Medulla oblongata (tissue), 1 donor: ENCODE measurements around the gene PNPLA6.

Experiments
- DNase-seq: peaks from one replicate; pipeline ENCODE4 v3.0.0-alpha.2; 2015; ENCODE audit errors: extremely low spot score

The PNPLA6 gene

DNA sequence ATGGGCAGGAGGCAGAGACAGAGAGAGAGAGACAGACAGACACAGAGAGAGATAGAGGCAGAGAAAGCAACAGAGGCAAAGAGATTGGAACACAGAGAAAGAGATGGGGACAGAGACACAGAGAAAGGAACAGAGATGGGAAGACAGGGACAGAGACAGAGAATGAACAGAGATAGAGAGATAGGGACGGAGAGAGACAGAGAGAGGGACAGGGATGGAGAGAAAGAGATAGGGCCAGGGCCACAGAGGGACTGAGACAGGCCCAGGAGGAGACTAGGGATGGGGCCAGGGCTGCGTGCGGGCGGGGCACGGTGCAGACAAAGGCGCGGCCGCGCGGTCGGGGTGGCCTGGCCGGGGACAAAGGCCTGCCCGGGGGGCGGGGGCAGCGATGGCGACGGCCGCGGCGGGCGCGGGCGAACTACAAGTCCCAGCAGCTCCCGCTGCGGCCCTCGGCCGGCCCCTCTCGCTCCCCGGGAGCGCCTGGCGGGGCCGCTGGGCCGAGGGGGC is 19.8 kb upstream of the PNPLA6 start, which contains the start of gene ZNF358:
Gene ZNF358 (plus strand): TSS at position 459 of the 507 bp plus-strand sequence. CDS start 3,140 bp downstream, outside the sequence.
- peak; percentile 72 for DNase-seq

DNA sequence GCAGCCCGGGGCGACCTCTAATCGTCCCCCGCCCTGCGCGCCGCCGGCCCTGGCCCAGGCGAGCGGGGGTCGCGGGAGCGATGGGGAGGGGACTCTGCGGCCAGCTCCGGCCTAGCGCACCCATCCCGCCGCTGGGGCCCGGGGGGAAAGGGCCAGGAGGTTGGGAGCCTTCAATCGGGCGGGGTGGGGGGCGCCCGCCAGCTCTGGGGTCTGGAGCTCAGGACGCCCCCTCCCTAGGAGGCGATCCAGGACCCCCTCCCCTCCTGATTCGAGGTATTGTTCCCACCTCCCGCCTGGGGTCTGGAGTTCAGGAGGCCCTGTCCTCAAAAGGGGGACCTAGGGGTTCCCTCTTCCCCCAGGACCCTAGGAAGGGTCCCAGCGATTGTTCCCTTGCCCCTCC is 19.2 kb upstream of the PNPLA6 start:
- DNase-seq, result no peak

DNA sequence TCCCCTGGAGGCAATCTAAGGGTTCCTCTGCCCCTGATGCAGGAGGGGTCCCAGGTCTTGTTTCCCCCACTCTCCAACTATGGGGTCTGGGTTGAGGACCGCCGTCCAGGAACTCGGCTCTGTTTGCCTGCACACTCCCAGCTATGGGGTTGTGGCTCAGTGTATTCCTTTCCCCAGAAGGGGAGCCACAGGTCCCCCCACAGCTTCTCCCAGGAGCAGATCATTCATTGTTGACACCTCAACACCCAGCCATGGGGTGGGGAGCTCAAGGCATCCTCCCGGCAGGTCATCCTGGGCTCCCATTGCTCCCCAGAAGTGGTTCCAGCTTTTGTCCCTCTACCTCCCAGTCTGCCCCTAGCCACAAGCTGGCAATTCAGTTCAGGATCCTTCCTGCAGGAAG is 18.6 kb upstream of the PNPLA6 start:
- DNase-seq, result no peak

DNA sequence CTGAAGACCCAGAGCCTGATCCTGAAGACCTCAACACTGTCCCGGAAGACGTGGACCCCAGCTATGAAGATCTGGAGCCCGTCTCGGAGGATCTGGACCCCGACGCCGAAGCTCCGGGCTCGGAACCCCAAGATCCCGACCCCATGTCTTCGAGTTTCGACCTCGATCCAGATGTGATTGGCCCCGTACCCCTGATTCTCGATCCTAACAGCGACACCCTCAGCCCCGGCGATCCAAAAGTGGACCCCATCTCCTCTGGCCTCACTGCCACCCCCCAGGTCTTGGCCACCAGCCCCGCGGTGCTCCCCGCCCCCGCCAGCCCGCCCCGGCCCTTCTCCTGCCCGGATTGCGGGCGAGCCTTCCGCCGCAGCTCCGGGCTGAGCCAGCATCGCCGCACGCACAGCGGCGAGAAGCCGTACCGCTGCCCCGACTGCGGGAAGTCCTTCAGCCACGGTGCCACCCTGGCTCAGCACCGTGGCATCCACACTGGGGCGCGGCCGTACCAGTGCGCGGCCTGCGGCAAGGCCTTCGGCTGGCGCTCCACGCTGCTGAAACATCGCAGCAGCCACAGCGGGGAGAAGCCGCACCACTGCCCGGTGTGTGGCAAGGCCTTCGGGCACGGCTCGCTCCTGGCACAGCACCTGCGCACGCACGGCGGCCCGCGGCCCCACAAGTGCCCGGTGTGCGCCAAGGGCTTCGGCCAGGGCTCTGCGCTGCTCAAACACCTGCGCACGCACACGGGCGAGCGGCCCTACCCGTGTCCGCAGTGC is 16.0 kb upstream of the PNPLA6 start:
- DNase-seq, result no peak

DNA sequence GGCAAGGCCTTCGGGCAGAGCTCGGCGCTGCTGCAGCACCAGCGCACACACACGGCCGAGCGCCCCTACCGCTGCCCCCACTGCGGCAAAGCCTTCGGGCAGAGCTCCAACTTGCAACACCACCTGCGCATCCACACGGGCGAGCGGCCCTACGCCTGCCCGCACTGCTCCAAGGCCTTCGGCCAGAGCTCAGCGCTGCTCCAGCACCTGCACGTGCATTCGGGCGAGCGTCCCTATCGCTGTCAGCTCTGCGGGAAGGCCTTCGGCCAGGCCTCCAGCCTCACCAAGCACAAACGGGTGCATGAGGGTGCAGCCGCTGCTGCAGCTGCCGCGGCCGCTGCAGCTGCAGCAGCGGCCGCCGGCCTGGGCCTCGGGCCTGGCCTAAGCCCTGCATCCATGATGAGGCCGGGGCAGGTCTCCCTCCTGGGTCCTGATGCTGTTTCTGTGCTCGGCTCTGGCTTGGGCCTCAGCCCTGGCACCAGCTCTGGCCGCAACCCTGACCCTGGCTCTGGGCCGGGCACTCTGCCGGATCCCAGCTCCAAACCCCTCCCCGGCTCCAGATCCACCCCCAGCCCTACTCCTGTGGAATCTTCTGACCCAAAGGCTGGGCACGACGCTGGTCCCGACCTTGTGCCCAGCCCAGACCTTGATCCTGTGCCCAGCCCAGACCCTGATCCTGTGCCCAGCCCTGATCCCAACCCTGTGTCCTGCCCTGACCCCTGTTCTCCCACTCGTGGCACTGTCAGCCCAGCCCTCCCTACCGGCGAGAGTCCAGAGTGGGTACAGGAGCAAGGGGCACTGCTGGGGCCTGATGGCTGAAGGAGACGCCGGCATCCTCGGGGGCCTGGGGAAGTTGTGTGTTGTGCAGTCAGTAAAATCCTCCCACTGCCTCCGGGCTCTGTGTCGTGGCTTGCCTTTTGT is 15.1 kb upstream of the PNPLA6 start:
- peak; percentile 57 for DNase-seq

DNA sequence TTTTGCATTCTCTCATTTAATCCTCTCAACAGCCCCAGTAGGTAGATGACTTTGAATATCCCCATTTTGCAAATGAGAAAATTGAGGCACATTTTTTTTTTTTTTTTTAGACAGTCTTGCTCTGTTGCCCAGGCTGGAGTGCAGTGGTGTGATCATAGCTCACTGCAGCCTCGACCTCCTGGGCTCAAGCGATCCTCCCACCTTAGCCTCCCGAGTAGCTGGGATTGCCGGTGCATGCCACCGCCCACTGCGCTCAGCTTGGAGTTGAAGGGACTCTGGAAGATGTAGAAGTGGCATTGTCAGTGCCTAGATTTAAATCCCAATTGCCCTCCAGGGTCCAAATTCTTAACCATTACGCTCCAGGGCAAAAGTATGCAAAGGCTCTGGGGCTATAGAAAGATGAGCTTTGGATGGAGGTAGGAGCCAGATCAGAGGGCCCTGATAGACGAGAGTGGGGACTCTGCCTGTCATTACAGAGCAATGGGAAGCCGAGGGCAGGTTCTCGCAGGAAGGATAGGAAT is 13.9 kb upstream of the PNPLA6 start:
- DNase-seq, result no peak

DNA sequence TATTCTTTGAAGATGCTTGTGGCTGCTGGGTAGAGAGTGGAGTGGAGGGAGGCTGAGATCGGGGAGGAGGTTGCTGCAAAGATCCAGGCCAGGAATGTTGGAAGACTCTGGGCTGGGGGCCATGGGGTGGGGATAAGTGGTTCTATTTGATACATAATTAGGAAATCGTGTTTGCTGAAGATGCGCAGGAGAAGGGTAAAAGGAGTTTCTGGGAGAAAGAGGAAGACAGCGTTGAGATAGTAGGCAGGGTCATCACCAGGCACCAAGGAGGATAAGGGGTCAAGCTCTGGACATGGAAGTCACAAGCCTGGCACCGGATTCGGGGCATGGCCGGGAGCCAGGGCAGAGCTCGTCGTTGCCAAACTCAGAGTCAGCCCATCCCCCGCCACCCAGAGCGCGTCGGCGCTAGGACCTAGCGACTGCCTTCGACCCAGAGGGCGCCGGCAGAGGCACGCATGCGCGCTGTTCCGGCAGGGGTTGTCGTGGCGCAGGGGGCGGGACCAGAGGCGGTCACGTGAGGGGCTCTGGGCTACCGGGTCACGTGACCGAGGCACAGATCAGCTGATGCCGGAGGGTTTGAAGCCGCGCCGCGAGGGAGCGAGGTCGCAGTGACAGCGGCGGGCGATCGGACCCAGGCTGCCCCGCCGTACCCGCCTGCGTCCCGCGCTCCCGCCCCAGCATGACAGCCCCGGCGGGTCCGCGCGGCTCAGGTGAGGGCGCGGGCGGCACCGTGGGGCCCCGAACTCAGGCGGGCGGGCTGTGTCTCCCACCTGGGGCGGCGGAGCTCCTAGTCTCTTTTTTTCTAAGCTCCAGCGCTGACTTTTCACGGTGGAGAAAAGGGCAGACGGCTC is 13.2 kb upstream of the PNPLA6 start, which contains the start of gene MCOLN1:
Gene MCOLN1 (plus strand): TSS at position 553 of the 851 bp plus-strand sequence. CDS start 127 bp downstream, at position 680.
- peak; percentile 98 for DNase-seq

DNA sequence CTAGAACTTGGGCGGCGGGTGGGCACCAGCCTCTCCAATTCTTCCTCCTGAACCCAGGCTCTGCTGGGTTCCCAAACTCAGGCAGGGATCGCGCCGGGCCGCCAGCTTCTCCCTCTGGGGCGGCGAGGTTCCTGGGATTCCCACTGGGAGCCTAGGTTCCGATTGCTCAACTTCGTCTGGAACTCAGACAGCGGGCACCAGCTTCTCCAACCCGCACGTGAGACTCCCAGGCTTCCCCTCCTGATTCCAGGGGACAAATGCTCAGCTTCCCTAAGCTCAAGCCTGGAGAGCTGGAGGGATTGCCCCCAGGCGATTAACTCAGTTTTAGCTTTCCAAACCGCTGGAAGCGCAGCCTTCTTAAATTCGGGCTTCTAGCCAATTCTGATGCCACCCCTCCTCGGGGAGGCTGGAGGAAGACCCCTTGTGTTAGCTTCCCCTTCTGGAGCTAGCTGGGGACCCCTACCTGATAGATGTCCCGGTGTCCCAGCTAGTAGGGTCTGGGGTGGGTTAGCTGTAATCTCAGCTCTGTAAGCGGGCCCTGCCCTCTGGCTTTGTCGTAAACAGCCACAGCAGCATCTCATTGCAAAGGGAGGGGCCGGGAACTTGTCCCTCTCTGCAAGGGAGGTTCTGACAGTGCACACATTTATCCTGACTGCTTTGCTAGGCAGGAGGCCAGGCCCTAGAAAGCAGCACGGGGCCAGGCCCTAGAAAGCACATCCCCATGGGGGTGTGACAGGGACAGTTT is 12.4 kb upstream of the PNPLA6 start:
- DNase-seq, result no peak

DNA sequence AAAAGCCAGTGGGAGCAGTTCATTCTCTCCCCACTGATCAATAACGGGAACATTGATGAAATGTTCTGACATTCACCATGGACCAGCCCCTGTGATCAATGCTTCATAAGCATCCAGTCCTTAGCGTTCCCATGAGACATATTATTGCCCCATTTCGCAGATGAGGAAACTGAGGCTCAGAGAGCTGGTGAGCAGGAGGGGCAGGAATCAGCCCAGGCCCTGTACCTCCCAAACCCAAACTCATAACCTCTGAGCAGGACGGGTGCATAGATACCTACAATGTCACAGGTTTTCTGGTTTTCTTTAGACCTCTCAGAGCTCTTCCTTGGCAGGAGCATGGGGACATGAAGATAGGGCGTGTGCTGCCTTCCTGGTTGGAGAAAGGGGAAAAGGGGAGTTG is 11.0 kb upstream of the PNPLA6 start:
- DNase-seq, result no peak

DNA sequence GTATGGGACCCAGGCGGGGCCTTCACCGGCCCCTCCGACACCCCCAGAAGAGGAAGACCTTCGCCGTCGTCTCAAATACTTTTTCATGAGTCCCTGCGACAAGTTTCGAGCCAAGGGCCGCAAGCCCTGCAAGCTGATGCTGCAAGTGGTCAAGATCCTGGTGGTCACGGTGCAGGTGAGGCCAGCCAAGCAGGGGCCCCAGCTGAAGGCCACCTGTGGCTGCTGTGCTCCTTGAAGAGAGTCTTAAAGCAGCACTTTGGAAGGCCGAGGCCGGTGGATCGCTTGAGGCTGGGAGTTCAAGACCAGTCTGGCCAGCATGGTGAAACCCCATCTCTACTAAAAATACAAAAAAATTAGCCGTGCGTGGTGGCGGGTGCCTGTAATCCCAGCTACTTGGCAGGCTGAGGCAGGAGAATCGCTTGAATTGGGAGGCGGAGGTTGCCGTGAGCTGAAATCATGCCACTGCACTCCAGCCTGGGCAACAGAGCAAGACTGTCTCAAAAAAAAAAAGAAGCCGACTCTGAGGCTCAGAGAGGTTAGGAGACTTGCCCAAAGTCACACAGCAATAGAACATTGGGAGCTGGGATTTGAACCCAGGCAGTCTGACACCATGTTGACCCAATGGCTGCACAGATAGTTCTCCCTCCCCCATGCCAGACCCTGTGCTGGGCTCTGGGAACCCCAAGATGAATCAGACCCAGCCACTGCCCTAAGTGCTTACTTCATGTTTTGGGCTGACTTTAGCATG is 10.4 kb upstream of the PNPLA6 start:
- DNase-seq, result no peak

DNA sequence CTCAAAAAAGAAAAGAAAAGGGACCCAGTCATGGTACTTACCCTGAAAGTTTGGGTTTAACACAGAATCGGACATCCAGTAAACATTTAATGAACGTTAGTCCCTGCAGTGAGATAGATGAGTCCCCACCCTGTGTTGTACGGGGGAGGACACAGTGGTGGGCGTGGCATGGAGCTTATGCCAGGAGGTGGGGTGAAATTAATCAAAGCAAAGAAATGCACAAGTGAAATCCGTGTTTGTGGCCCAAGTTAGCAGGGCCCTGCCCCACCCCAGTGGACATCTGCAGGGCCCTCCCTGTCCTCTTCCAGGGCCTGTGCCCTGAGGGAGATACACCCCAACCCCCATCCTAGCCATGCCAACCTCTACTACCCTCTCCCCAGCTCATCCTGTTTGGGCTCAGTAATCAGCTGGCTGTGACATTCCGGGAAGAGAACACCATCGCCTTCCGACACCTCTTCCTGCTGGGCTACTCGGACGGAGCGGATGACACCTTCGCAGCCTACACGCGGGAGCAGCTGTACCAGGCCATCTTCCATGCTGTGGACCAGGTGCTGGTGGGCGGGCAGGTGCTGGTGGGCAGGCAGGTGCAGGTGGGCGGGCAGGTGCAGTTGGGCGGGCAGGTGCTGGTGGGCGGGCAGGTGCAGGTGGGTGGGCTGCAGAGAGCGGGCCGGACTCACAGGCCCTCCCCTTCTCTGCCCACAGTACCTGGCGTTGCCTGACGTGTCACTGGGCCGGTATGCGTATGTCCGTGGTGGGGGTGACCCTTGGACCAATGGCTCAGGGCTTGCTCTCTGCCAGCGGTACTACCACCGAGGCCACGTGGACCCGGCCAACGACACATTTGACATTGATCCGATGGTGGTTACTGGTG is 9.2 kb upstream of the PNPLA6 start:
- DNase-seq, result no peak

DNA sequence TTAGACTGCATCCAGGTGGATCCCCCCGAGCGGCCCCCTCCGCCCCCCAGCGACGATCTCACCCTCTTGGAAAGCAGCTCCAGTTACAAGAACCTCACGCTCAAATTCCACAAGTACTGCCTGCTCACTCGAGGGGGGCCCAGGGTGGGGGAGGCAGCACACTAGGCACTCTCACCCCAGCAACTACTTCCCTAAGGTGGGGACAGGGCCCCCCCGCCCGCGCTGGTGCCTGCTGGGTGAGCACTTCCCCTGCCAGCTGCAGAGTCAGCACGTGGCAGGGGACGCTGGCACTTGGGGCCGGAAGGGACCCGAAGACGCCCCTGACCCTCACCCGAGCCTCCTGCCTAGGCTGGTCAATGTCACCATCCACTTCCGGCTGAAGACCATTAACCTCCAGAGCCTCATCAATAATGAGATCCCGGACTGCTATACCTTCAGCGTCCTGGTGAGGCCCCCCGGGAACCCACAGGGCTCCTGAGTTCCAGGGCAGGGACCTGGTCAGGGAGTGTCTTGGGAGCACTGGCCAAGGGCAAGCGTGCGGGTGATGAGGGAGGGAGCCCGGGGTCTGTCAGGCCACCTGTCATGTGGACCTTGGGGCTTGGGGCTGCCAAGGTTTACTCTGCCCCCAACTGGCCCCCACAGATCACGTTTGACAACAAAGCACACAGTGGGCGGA is 7.9 kb upstream of the PNPLA6 start:
- peak; percentile 28 for DNase-seq

DNA sequence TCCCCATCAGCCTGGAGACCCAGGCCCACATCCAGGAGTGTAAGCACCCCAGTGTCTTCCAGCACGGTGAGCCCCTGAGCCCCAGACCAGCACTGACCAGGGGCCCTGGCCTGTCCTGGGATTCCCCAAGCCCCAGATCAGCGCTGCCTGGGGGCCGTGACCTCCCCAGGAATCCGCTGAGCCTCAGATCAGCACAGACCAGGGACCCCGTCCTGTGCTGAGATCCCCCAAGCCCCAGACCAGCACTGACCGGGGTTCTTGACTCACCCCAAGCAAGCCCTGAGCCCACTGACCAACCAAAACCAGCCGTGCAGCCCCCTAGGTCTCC is 7.4 kb upstream of the PNPLA6 start:
- DNase-seq, result no peak

DNA sequence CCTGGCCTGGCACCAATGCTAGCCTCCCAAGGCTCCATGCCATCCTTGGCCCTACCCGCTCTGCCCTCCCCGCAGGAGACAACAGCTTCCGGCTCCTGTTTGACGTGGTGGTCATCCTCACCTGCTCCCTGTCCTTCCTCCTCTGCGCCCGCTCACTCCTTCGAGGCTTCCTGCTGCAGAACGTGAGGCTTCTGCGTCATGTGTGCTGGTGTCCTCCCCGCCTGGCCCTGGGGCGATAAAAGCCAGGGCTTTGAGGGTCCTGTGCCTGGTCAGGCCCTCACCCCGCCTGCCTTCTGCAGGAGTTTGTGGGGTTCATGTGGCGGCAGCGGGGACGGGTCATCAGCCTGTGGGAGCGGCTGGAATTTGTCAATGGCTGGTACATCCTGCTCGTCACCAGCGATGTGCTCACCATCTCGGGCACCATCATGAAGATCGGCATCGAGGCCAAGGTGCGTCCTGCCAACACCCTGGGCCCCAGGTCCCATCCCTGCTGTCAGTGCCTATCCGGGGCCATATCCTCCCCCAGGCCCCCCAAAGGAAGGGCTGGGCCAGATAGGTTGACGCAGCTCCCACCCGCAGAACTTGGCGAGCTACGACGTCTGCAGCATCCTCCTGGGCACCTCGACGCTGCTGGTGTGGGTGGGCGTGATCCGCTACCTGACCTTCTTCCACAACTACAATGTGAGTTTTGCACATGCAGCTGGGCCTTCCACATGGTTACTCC is 6.8 kb upstream of the PNPLA6 start:
- no peak for DNase-seq

DNA sequence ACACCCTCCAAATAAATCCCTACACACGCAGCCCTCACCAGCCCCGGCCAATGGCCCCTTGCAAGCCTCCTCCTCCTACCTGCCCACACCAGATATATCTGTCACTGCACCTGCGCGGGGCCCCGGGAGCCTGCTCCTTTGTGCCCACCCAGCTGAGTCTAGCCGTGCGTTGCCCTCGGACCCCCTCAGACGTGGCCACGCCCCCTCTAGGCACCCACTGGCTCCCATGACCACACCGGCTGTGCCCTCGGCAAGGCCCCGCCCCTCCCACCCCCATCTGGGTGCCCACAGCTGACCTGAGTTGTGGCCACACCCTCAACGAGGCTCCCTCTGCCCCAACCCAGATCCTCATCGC is 6.3 kb upstream of the PNPLA6 start:
- no peak for DNase-seq

DNA sequence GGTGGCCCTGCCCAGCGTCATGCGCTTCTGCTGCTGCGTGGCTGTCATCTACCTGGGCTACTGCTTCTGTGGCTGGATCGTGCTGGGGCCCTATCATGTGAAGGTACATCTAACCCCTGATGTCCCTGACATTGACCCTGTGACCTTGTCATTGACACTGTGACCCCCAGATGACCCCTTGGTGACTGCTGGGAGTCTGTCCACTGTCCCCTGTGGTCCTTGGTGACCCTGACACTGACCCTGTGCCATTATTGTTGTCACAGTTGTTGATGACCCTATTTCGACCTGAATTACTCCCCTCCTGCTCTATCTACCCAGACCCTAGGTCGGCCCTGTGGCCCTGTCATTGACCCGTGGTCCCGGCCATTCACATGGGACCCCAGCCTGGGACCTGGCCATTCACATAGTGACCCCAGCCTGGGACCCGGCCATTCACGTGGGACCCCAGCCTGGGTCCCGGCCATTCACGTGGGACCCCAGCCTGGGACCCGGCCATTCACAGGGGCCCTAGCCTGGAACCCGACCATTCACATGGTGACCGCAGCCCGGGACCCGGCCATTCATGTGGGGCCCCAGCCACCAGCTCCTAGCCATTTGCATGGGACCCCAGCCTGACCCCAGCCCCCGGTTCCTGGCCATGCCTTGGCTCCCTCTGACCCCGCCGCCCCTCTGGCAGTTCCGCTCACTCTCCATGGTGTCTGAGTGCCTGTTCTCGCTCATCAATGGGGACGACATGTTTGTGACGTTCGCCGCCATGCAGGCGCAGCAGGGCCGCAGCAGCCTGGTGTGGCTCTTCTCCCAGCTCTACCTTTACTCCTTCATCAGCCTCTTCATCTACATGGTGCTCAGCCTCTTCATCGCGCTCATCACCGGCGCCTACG is 5.7 kb upstream of the PNPLA6 start:
- no peak for DNase-seq
